PC-3 (cell line): ENCODE results near the gene CRABP1.

Experiments
- CTCF ChIP-seq: fragments of 300-600 bp; sonication (generic); conservative IDR thresholded peaks from 2 replicates; pipeline ENCODE4 v1.5.1; 2017; ENCODE audit warnings: antibody characterized with exemption, low read depth, mild to moderate bottlenecking, low read length
- EZH2phosphoT487 ChIP-seq: fragments of 300-600 bp; sonication (generic); IDR thresholded peaks from 2 replicates; pipeline ENCODE4 v1.6.1; 2018; ENCODE audit warnings: mild to moderate bottlenecking, antibody characterized with exemption, low read length, borderline replicate concordance

GRCh38 chr15:78389322-78389721, 49.2 kb downstream of the CRABP1 start:
- TF ChIP-seq CTCF = no peak
- no peak for TF ChIP-seq EZH2phosphoT487
